Neural progenitor cell (in vitro differentiated cells): Measurements from ENCODE around the gene CLIC6. TPM values are rescaled to one million over a fixed set of nuclear protein-coding genes. Genes with fewer than 3 reads are reported as not detected.

Source experiments
- DNase-seq: peaks from one replicate; pipeline ENCODE4 v3.0.0-alpha.2; 2016; ENCODE audit warnings: low spot score
- H2AFZ ChIP-seq: fragments of 200-600 bp; sonication (generic); replicated peaks from 2 replicates; pipeline ENCODE4 v1.6.1; 2016; ENCODE audit warnings: antibody characterized with exemption
- H3F3A ChIP-seq: fragments of 200-600 bp; sonication (generic); 2 replicates; pipeline ENCODE4 v1.6.1; 2016; ENCODE audit warnings: antibody characterized with exemption, low read depth
- H3K27ac ChIP-seq: fragments of 200-600 bp; sonication (generic); 2 replicates; pipeline ENCODE4 v1.5.1; 2016; ENCODE audit warnings: mild to moderate bottlenecking
- H3K27me3 ChIP-seq: fragments of 200-600 bp; sonication (generic); 2 replicates; pipeline ENCODE4 v1.6.1; 2016; ENCODE audit warnings: mild to moderate bottlenecking, moderate library complexity
- H3K36me3 ChIP-seq: fragments of 200-600 bp; sonication (generic); 2 replicates; pipeline ENCODE4 v1.5.1; 2016
- H3K4me1 ChIP-seq: fragments of 200-600 bp; sonication (generic); 2 replicates; pipeline ENCODE4 v1.6.1; 2016; ENCODE audit warnings: mixed run types
- H3K4me2 ChIP-seq: fragments of 200-600 bp; sonication (generic); 2 replicates; pipeline ENCODE4 v1.6.1; 2016
- H3K4me3 ChIP-seq: fragments of 200-600 bp; sonication (generic); 2 replicates; pipeline ENCODE4 v1.5.1; 2016
- H3K79me2 ChIP-seq: fragments of 200-600 bp; sonication (generic); 2 replicates; pipeline ENCODE4 v1.6.1; 2016; ENCODE audit warnings: low read depth
- H3K9ac ChIP-seq: fragments of 200-600 bp; sonication (generic); 2 replicates; pipeline ENCODE4 v1.6.1; 2016
- H3K9me3 ChIP-seq: fragments of 200-600 bp; sonication (generic); 2 replicates; pipeline ENCODE4 v1.5.1; 2016; ENCODE audit warnings: low read depth
- H4K20me1 ChIP-seq: fragments of 200-600 bp; sonication (generic); 2 replicates; pipeline ENCODE4 v1.6.1; 2016; ENCODE audit warnings: low read depth
- H3K27ac Mint-ChIP-seq: 3 replicates; pipeline ENCODE4 v1.8.0; 2021; ENCODE audit warnings: mixed read lengths
- H3K27me3 Mint-ChIP-seq: 2 replicates; pipeline ENCODE4 v1.8.0; 2022; ENCODE audit warnings: low read depth, mild to moderate bottlenecking, inconsistent platforms, moderate library complexity, mixed read lengths; ENCODE audit not compliant: insufficient read depth
- H3K36me3 Mint-ChIP-seq: 3 replicates; pipeline ENCODE4 v1.8.0; 2021; ENCODE audit warnings: mixed read lengths
- H3K4me1 Mint-ChIP-seq: 3 replicates; pipeline ENCODE4 v1.8.0; 2021; ENCODE audit warnings: mixed read lengths
- H3K4me3 Mint-ChIP-seq: 3 replicates; pipeline ENCODE4 v1.8.0; 2021; ENCODE audit warnings: mild to moderate bottlenecking, moderate library complexity, mixed read lengths
- H3K9me3 Mint-ChIP-seq: 3 replicates; pipeline ENCODE4 v1.8.0; 2020; ENCODE audit warnings: mixed read lengths
- CTCF ChIP-seq: fragments of 200-600 bp; sonication (generic); IDR thresholded peaks from 2 replicates; pipeline ENCODE4 v1.5.1; 2017; ENCODE audit warnings: antibody characterized with exemption, mild to moderate bottlenecking
- EZH2 ChIP-seq: fragments of 200-600 bp; sonication (generic); IDR thresholded peaks from 2 replicates; pipeline ENCODE4 v1.6.1; 2017; ENCODE audit warnings: antibody characterized with exemption, mild to moderate bottlenecking, moderate library complexity
- EZH2phosphoT487 ChIP-seq: fragments of 200-600 bp; sonication (generic); IDR thresholded peaks from 2 replicates; pipeline ENCODE4 v1.6.1; 2017; ENCODE audit warnings: antibody characterized with exemption
- total RNA-seq: library from RNA; depleted of rRNA; stranded (reverse); fragments of >200 nt; gene quantifications from 2 replicates; pipeline ENCODE4 v1.2.3, GENCODE V29; 2015; ENCODE audit warnings: low replicate concordance

The CLIC6 gene
- total RNA-seq, 1 donor from 2014 or later, result 0.15 TPM

DNA sequence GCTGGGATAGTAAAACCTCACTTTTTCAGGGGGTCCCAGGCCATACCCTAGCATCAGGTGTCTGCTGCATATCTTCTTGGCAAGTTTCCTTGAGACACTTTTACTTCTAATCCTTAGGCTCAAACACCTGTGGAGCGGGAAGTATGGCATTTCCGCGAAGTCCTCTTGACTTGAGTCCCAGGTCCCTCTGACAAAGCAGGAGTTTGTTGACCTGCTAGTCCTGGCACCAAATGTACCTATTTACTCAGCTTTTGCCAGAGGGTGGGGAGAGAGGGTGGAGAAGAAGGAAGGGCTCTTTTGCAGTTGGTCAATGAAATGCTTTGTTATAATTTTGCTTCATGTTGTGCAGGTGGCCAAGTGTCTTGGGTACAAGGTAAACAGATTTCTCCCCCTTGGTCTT lies 59.7 kb downstream of the CLIC6 start:
- H3K36me3 Mint-ChIP-seq, result no peaks in the 10 kb centered on the region
- H3K27ac Mint-ChIP-seq, result no peak overlapping the region
- no peak for TF ChIP-seq CTCF
- TF ChIP-seq EZH2phosphoT487, result no peak
- TF ChIP-seq EZH2, result no peak
- no peak overlapping the region for H3K9ac ChIP-seq
- no peaks in the 10 kb centered on the region for H3F3A ChIP-seq
- no peak overlapping the region for H3K27ac ChIP-seq
- H3K79me2 ChIP-seq, result no peaks in the 10 kb centered on the region
- H3K36me3 ChIP-seq, result no peaks in the 10 kb centered on the region
- H3K4me1 Mint-ChIP-seq, result no peaks in the 10 kb centered on the region
- no peak overlapping the region for H3K4me2 ChIP-seq
- H3K9me3 ChIP-seq, result no peaks in the 10 kb centered on the region
- H2AFZ ChIP-seq, result no peak overlapping the region
- H3K4me1 ChIP-seq, result no peaks in the 10 kb centered on the region
- H4K20me1 ChIP-seq, result no peaks in the 10 kb centered on the region
- peaks cover 6% of the 10 kb centered on the region for H3K27me3 Mint-ChIP-seq
- H3K9me3 Mint-ChIP-seq, result peaks cover 2% of the 10 kb centered on the region
- no peaks in the 10 kb centered on the region for H3K27me3 ChIP-seq
- no peak overlapping the region for H3K4me3 ChIP-seq
- no peak overlapping the region for H3K4me3 Mint-ChIP-seq
- DNase-seq, result no peak

DNA sequence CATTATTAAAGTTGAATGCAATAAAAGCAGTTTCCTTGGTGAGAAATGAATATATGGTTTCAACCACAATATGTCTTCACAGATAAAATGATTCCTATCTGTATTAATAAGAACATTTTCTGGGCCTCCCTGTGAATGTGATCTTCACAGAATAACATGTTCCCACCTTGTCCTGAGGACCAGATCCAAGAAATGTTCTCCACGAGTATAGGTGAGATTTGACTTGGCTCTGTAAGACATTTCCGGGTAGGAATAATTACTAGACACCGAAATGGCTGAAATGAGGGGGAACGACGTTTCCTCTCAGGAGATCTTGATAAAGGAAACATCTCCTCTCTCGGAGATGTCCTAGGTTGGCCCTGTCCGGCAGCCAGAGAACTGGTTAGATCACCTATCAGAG lies 61.4 kb downstream of the CLIC6 start:
- no peaks in the 10 kb centered on the region for H3F3A ChIP-seq
- H3K27ac ChIP-seq, result no peak overlapping the region
- no peaks in the 10 kb centered on the region for H3K79me2 ChIP-seq
- H4K20me1 ChIP-seq, result no peaks in the 10 kb centered on the region
- no peaks in the 10 kb centered on the region for H3K4me1 ChIP-seq
- TF ChIP-seq EZH2phosphoT487 (no peak), EZH2 (no peak), CTCF (no peak)
- no peak overlapping the region for H3K9ac ChIP-seq
- no peak overlapping the region for H3K4me2 ChIP-seq
- H2AFZ ChIP-seq, result no peak overlapping the region
- no peaks in the 10 kb centered on the region for H3K36me3 ChIP-seq
- Mint-ChIP-seq H3K27me3 (peaks cover 2% of the 10 kb centered on the region), H3K27ac (no peak overlapping the region), H3K4me3 (no peak overlapping the region), H3K9me3 (peaks cover 2% of the 10 kb centered on the region), H3K4me1 (no peaks in the 10 kb centered on the region), H3K36me3 (no peaks in the 10 kb centered on the region)
- H3K4me3 ChIP-seq, result no peak overlapping the region
- no peaks in the 10 kb centered on the region for H3K9me3 ChIP-seq
- DNase-seq, result no peak
- H3K27me3 ChIP-seq, result no peaks in the 10 kb centered on the region

DNA sequence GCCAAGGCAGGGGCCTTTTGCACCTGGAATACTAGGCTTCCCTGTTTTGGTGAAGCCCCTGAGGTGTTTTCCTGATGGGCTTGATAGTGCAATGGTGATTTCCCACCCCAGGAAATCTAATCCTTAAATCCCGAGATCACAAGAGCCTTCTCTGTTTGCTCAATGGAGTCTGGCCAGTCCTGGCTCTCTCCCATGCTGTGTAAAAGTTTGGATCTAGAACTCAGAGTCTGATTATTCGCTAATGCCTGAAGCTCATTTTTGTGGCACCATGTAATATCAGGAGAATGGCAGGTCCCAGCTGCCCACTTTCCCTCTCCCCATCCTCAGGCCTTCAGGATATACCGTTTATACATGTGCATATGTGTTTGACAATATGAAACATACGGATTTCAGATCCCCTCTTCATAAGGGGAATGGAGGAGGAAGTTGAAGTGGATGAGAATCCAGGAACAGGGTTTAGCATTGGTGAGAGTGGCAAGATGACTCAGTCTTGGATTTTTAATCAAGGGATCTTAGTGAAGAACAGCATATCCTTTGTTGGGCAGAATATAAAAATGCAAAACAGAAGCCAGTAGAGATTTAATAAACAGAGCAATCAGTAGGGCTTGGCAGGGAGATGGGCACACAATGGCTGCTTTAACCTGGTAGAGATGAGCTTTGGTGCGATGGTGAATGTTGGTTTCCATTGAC lies 62.1 kb downstream of the CLIC6 start:
- no peaks in the 10 kb centered on the region for H3F3A ChIP-seq
- no peak overlapping the region for H3K4me2 ChIP-seq
- no peaks in the 10 kb centered on the region for H3K27me3 ChIP-seq
- no peak overlapping the region for H3K4me3 ChIP-seq
- peaks cover 2% of the 10 kb centered on the region for H3K9me3 Mint-ChIP-seq
- TF ChIP-seq CTCF (no peak), EZH2 (no peak), EZH2phosphoT487 (no peak)
- H3K27ac Mint-ChIP-seq, result no peak overlapping the region
- no peak overlapping the region for H2AFZ ChIP-seq
- no peaks in the 10 kb centered on the region for H3K9me3 ChIP-seq
- no peaks in the 10 kb centered on the region for H3K27me3 Mint-ChIP-seq
- no peak overlapping the region for H3K27ac ChIP-seq
- no peaks in the 10 kb centered on the region for H3K4me1 ChIP-seq
- no peak overlapping the region for H3K4me3 Mint-ChIP-seq
- no peak for DNase-seq
- no peaks in the 10 kb centered on the region for H3K36me3 ChIP-seq
- no peaks in the 10 kb centered on the region for H3K4me1 Mint-ChIP-seq
- no peaks in the 10 kb centered on the region for H3K79me2 ChIP-seq
- H3K9ac ChIP-seq, result no peak overlapping the region
- no peaks in the 10 kb centered on the region for H3K36me3 Mint-ChIP-seq
- H4K20me1 ChIP-seq, result no peaks in the 10 kb centered on the region
